Measurements from ENCODE around the gene TDP2. TPM values are rescaled to one million over a fixed set of nuclear protein-coding genes. Genes with fewer than 3 reads are reported as not detected.
"Not testable (repeated sequence)": the region's sequence is repeated elsewhere in the genome, so short reads cannot be mapped to it uniquely, and the experiment has no call there.

TDP2 gene
- total RNA-seq, 3 donors from 2014 or later (not counting 1 experiment from before 2014, with no cell fraction given): 43.2 to 51.9 (median 49.5) TPM

DNA sequence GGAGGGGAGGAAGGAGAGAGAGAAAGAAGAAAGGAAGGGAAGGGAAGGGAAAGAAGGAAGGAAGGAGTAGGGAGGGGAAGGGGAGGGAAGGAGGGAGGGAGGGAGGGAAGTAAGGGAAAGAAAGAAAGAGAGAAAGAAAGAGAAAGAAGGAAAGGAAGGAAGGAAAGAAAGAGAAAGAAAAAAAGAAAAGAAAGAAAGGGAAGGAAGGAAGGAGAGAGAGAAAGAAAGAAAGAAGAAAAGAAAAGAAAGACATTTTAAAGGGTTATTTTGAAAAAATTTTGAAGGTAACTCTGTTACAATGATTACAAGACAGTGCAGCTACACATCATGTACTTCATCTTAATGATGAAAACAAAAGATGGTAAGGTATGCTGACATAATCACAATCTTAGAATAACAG, 24.6 kb downstream of the TDP2 start:
- TF ChIP-seq, protein P1, sequence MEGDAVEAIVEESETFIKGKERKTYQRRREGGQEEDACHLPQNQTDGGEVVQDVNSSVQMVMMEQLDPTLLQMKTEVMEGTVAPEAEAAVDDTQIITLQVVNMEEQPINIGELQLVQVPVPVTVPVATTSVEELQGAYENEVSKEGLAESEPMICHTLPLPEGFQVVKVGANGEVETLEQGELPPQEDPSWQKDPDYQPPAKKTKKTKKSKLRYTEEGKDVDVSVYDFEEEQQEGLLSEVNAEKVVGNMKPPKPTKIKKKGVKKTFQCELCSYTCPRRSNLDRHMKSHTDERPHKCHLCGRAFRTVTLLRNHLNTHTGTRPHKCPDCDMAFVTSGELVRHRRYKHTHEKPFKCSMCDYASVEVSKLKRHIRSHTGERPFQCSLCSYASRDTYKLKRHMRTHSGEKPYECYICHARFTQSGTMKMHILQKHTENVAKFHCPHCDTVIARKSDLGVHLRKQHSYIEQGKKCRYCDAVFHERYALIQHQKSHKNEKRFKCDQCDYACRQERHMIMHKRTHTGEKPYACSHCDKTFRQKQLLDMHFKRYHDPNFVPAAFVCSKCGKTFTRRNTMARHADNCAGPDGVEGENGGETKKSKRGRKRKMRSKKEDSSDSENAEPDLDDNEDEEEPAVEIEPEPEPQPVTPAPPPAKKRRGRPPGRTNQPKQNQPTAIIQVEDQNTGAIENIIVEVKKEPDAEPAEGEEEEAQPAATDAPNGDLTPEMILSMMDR (IDR thresholded peaks at IDR 0.05): no peak
- peaks cover 11% of the 10 kb centered on the region for H3K4me1 ChIP-seq (ENCODE audit: control insufficient read depth, insufficient read depth, low read length)
- Mint-ChIP-seq H3K4me1 (peaks cover 17 to 21% of the 10 kb centered on the region in 2 donors), H3K9me3 (no peaks in the 10 kb centered on the region), H3K4me3 (no peak overlapping the region), H3K27ac (no peak overlapping the region), H3K27me3 (ENCODE audit: low read depth in 2 of 2) (peaks cover 16 to 31% of the 10 kb centered on the region in 2 donors), H3K36me3 (no peaks in the 10 kb centered on the region)
- H3K27ac ChIP-seq (ENCODE audit: low read length): no peak overlapping the region
- intact Hi-C loops (cut with micrococcal nuclease): no loop called here
- no peaks in the 10 kb centered on the region for H3K36me3 ChIP-seq (ENCODE audit: control insufficient read depth, insufficient read depth, low read length)
- no peaks in the 10 kb centered on the region for H3K9me3 ChIP-seq (ENCODE audit: control insufficient read depth, insufficient read depth, low read length)
- no peak overlapping the region for H3K4me3 ChIP-seq (ENCODE audit: low read length)
- H3K27me3 ChIP-seq (ENCODE audit: control insufficient read depth, insufficient read depth, low read length): peaks cover 23% of the 10 kb centered on the region
- no peak for DNase-seq
- ATAC-seq: no peak

DNA sequence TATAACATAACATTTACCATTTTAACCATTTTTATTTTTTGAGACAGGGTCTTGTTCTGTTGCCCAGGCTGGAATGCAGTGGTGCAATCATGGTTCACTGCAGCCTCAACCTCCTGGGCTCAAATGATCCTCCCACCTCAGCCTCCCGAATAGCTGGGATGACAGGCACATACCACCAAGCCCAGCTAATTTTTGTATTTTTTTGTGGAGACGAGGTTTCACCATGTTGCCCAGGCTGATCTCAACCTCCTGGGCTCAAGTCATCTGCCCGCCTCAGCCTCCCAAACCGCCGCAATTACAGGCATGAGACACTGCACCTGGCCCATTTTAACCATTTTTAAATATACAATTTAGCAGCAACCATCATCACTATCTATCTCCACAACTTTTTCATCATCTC, 26.1 kb downstream of the TDP2 start:
- H3K4me3 ChIP-seq (ENCODE audit: low read length); H3K27ac ChIP-seq (ENCODE audit: low read length); H3K36me3 Mint-ChIP-seq; DNase-seq; intact Hi-C loops (cut with micrococcal nuclease); H3K9me3 Mint-ChIP-seq; H3K9me3 ChIP-seq (ENCODE audit: control insufficient read depth, insufficient read depth, low read length); ATAC-seq; H3K36me3 ChIP-seq (ENCODE audit: control insufficient read depth, insufficient read depth, low read length); H3K4me1 ChIP-seq (ENCODE audit: control insufficient read depth, insufficient read depth, low read length); H3K27ac Mint-ChIP-seq; H3K4me3 Mint-ChIP-seq: not testable (repeated sequence)
- peaks cover 23% of the 10 kb centered on the region for H3K27me3 ChIP-seq (ENCODE audit: control insufficient read depth, insufficient read depth, low read length)
- Mint-ChIP-seq H3K27me3 (ENCODE audit: low read depth in 2 of 2) (peaks cover 29 to 36% of the 10 kb centered on the region in 2 donors), H3K4me1 (peaks cover 7 to 12% of the 10 kb centered on the region in 2 donors)
- 91% methylated on average over 5 of the region's 5 CpGs for WGBS (ENCODE audit: insufficient coverage)

DNA sequence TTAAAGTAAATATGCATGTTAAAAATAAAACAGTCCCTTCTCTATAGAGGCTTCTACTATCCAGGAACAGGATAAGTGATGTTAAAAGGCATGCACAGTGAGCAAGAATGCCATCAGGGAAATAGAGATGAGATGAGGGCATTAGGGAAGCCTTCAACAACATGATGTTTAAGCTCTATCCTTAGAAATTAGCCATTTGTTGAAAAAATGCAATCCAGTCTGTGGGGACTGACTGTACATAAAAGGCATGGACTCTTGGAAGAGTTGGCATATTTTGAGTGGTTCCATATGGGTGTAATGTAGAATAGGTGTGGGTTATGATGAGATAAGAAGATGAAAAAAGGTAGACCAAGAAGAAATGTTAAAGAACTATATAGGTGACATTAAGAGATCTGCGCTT, 26.5 kb downstream of the TDP2 start:
- H3K27me3 Mint-ChIP-seq (ENCODE audit: low read depth in 2 of 2): peaks cover 31 to 33% of the 10 kb centered on the region in 2 donors
- no peak for DNase-seq
- intact Hi-C loops (cut with micrococcal nuclease): no loop called here

DNA sequence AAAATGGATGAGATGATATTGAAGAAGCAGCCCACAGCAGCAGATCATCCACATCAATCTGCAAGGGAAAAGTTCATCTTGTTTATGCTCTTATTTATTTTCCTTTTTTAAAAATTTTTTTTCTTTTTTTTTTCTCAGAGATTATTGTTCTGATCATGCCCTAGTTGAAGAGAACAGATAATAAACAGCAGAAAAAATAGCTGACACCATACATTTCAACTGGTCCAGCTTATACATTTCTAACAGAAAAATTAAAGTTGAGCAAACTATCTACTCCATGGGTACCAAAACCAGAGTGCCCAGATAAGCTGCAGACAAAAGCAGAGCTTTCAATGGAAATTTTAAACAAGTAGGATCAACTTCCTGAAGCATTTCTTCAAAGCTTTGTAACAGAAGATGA, 30.0 kb downstream of the TDP2 start:
- TF ChIP-seq, protein P1 (IDR thresholded peaks at IDR 0.05): no peak
- Mint-ChIP-seq H3K9me3 (no peaks in the 10 kb centered on the region), H3K4me3 (no peak overlapping the region), H3K36me3 (no peaks in the 10 kb centered on the region), H3K27me3 (ENCODE audit: low read depth in 2 of 2) (peaks cover 35 to 61% of the 10 kb centered on the region in 2 donors), H3K4me1 (peaks cover 0 to 5% of the 10 kb centered on the region in 2 donors), H3K27ac (no peak overlapping the region)
- peaks cover 5% of the 10 kb centered on the region for H3K27me3 ChIP-seq (ENCODE audit: control insufficient read depth, insufficient read depth, low read length)
- H3K9me3 ChIP-seq (ENCODE audit: control insufficient read depth, insufficient read depth, low read length): no peaks in the 10 kb centered on the region
- H3K4me3 ChIP-seq (ENCODE audit: low read length): no peak overlapping the region
- ATAC-seq (no peak), DNase-seq (no peak)
- H3K27ac ChIP-seq (ENCODE audit: low read length): no peak overlapping the region
- no peaks in the 10 kb centered on the region for H3K4me1 ChIP-seq (ENCODE audit: control insufficient read depth, insufficient read depth, low read length)
- no peaks in the 10 kb centered on the region for H3K36me3 ChIP-seq (ENCODE audit: control insufficient read depth, insufficient read depth, low read length)
- intact Hi-C loops (cut with micrococcal nuclease): no loop called here

More for the DNA sequence above, 26.5 kb downstream of the TDP2 start:
- Histone ChIP-seq H3K9me3 (ENCODE audit: control insufficient read depth, insufficient read depth, low read length) (no peaks in the 10 kb centered on the region), H3K4me1 (ENCODE audit: control insufficient read depth, insufficient read depth, low read length) (no peaks in the 10 kb centered on the region), H3K36me3 (ENCODE audit: control insufficient read depth, insufficient read depth, low read length) (no peaks in the 10 kb centered on the region), H3K27ac (ENCODE audit: low read length) (no peak overlapping the region), H3K4me3 (ENCODE audit: low read length) (no peak overlapping the region), H3K27me3 (ENCODE audit: control insufficient read depth, insufficient read depth, low read length) (peaks cover 20% of the 10 kb centered on the region)
- Mint-ChIP-seq H3K27ac (no peak overlapping the region), H3K4me1 (peaks cover 2 to 8% of the 10 kb centered on the region in 2 donors), H3K9me3 (no peaks in the 10 kb centered on the region), H3K36me3 (no peaks in the 10 kb centered on the region), H3K4me3 (no peak overlapping the region)
- no CpG with 5 or more reads among the region's 1 CpG for WGBS (ENCODE audit: insufficient coverage)
- no peak for ATAC-seq
- TF ChIP-seq, protein P1 (IDR thresholded peaks at IDR 0.05): no peak
